GM23338 (cell line): Measurements from ENCODE around the gene TAGLN. TPM values are rescaled to one million over a fixed set of nuclear protein-coding genes. Genes with fewer than 3 reads are reported as not detected.

Experiments used
- ATAC-seq: fragments of 200-7000 bp; cut with Tn5 transposase; 3 replicates; pipeline ENCODE4 v1.9.1; 2020
- DNase-seq: peaks from one replicate; pipeline ENCODE4 v3.0.0-alpha.2; 2015; ENCODE audit warnings: low spot score
- H2AFZ ChIP-seq: fragments of 200-600 bp; sonication (generic); 2 replicates; pipeline ENCODE4 v1.8.0; 2016; ENCODE audit warnings: antibody characterized with exemption, mild to moderate bottlenecking, moderate library complexity
- H3F3A ChIP-seq: fragments of 200-600 bp; sonication (generic); replicated peaks from 2 replicates; pipeline ENCODE4 v1.8.0; 2017; ENCODE audit warnings: antibody characterized with exemption, mixed run types, low read depth
- H3K27ac ChIP-seq: fragments of 200-600 bp; sonication (generic); 2 replicates; pipeline ENCODE4 v1.6.1; 2016; ENCODE audit warnings: low read depth
- H3K27me3 ChIP-seq: fragments of 200-600 bp; sonication (generic); 2 replicates; pipeline ENCODE4 v1.8.0; 2016; ENCODE audit warnings: mild to moderate bottlenecking, mixed run types, moderate library complexity; ENCODE audit not compliant: insufficient read depth
- H3K36me3 ChIP-seq: fragments of 200-600 bp; sonication (generic); 2 replicates; pipeline ENCODE4 v1.8.0; 2016; ENCODE audit warnings: mild to moderate bottlenecking; ENCODE audit not compliant: insufficient read depth
- H3K4me1 ChIP-seq: fragments of 200-600 bp; sonication (generic); 2 replicates; pipeline ENCODE4 v1.8.0; 2016; ENCODE audit warnings: mild to moderate bottlenecking, moderate library complexity; ENCODE audit not compliant: insufficient read depth
- H3K4me2 ChIP-seq: fragments of 200-600 bp; sonication (generic); 2 replicates; pipeline ENCODE4 v1.7.1; 2017; ENCODE audit warnings: mixed run types
- H3K4me3 ChIP-seq: fragments of 200-600 bp; sonication (generic); 2 replicates; pipeline ENCODE4 v1.6.1; 2016; ENCODE audit warnings: mixed run types
- H3K79me2 ChIP-seq: fragments of 200-600 bp; sonication (generic); replicated peaks from 2 replicates; pipeline ENCODE4 v1.8.0; 2017; ENCODE audit warnings: mild to moderate bottlenecking; ENCODE audit not compliant: insufficient read depth
- H3K9me2 ChIP-seq: fragments of 200-600 bp; sonication (generic); 2 replicates; pipeline ENCODE4 v1.8.0; 2017; ENCODE audit not compliant: insufficient read depth
- H4K20me1 ChIP-seq: fragments of 200-600 bp; sonication (generic); replicated peaks from 2 replicates; pipeline ENCODE4 v1.8.0; 2017; ENCODE audit warnings: mild to moderate bottlenecking; ENCODE audit not compliant: insufficient read depth
- H3K27ac Mint-ChIP-seq: 2 replicates; pipeline ENCODE4 v1.8.0; 2020; ENCODE audit warnings: inconsistent platforms, mild to moderate bottlenecking, moderate library complexity, mixed read lengths
- H3K27me3 Mint-ChIP-seq: 3 replicates; pipeline ENCODE4 v1.8.0; 2022; ENCODE audit warnings: low read depth, mild to moderate bottlenecking, moderate library complexity, mixed read lengths, inconsistent platforms; ENCODE audit not compliant: insufficient read depth, poor library complexity
- H3K36me3 Mint-ChIP-seq: 3 replicates; pipeline ENCODE4 v1.8.0; 2021; ENCODE audit warnings: low read depth, mild to moderate bottlenecking, inconsistent platforms, moderate library complexity, mixed read lengths
- H3K4me1 Mint-ChIP-seq: 3 replicates; pipeline ENCODE4 v1.8.0; 2020; ENCODE audit warnings: mild to moderate bottlenecking, inconsistent platforms, mixed read lengths
- H3K4me3 Mint-ChIP-seq: 3 replicates; pipeline ENCODE4 v1.8.0; 2021; ENCODE audit warnings: moderate library complexity, mild to moderate bottlenecking, inconsistent platforms, mixed read lengths
- H3K9me3 Mint-ChIP-seq: 3 replicates; pipeline ENCODE4 v1.8.0; 2020; ENCODE audit warnings: moderate library complexity, mild to moderate bottlenecking, inconsistent platforms, mixed read lengths
- CREB1 ChIP-seq: fragments of 250-450 bp; sonication (Bioruptor Pico); IDR thresholded peaks from 2 replicates; pipeline ENCODE4 v1.5.0; 2020; ENCODE audit warnings: low read depth, mild to moderate bottlenecking, moderate library complexity
- ETS1 ChIP-seq: IDR thresholded peaks from 2 replicates; pipeline ENCODE4 v1.6.1; 2016; ENCODE audit warnings: antibody characterized with exemption
- JUNB ChIP-seq: IDR thresholded peaks from one replicate; pipeline ENCODE4 v1.6.1; 2016; ENCODE audit warnings: antibody characterized with exemption; ENCODE audit not compliant: unreplicated experiment
- NANOG ChIP-seq: IDR thresholded peaks from 2 replicates; pipeline ENCODE4 v1.6.1; 2016; ENCODE audit warnings: antibody characterized with exemption, borderline replicate concordance
- REST ChIP-seq: IDR thresholded peaks from one replicate; pipeline ENCODE4 v1.6.1; 2018; ENCODE audit warnings: antibody characterized with exemption; ENCODE audit not compliant: unreplicated experiment
- STAT1 ChIP-seq: IDR thresholded peaks from one replicate; pipeline ENCODE4 v1.6.1; 2016; ENCODE audit warnings: antibody characterized with exemption; ENCODE audit not compliant: unreplicated experiment
- ZNF114 ChIP-seq: fragments of 250-450 bp; sonication (Bioruptor Pico); IDR thresholded peaks from 2 replicates; pipeline ENCODE4 v1.5.0; 2020; ENCODE audit warnings: mild to moderate bottlenecking, moderate library complexity
- ZNF331 ChIP-seq: fragments of 250-450 bp; sonication (Bioruptor Pico); IDR thresholded peaks from 2 replicates; pipeline ENCODE4 v1.5.0; 2020; ENCODE audit warnings: low read depth, mild to moderate bottlenecking, moderate library complexity
- polyA plus RNA-seq: library from polyadenylated mRNA; unstranded; fragments of >200 nt; fragmentation: Nextera tagmentation; extraction: Ambion mirVana; gene quantifications from 2 replicates; pipeline ENCODE4 v1.2.1, GENCODE V29; 2016
- total RNA-seq: library from RNA; depleted of rRNA; stranded (reverse); fragments of >200 nt; shearing (Covaris generic); gene quantifications from 2 replicates; pipeline ENCODE4 v1.2.3, GENCODE V29; 2014
- TF ChIP-seq, protein P1 (sequence below), 2 experiments: fragments of 200-600 bp in 1 of 2; sonication (generic) in 1 of 2; conservative IDR thresholded peaks; 2 replicates each; pipeline versions ENCODE4 v1.5.1 to v1.6.1; 2016 to 2017; ENCODE audit warnings: antibody characterized with exemption in 2 of 2, low read depth in 2 of 2, mild to moderate bottlenecking in 2 of 2, moderate library complexity in 1 of 2

The TAGLN gene
- total and polyA plus RNA-seq, 2 experiments from 2014 or later, result 86.8 to 130 TPM

DNA sequence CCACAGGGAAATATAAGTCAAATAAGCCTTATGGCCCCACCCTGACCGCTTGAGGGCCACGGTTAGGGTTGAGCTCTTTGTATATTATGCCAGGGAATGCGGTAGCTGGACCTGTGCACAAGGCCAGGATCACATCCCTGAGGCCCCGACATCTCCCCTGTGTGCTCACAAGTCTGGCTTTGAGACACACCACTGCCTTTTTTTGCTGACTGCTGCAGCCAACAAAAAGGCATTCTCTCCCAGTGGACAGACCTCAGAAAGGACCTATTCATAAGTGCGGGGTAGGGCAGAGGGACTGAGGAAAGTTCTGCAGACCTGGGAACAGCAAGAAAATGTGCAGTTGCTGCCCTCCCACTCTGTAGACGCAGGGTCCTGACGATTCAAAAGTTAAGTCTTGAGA, 24.1 kb upstream of the TAGLN start (continued):
- no peak for TF ChIP-seq STAT1
- TF ChIP-seq CREB1 (CRISPR knock-in tag), result no peak
- TF ChIP-seq, protein P1, sequence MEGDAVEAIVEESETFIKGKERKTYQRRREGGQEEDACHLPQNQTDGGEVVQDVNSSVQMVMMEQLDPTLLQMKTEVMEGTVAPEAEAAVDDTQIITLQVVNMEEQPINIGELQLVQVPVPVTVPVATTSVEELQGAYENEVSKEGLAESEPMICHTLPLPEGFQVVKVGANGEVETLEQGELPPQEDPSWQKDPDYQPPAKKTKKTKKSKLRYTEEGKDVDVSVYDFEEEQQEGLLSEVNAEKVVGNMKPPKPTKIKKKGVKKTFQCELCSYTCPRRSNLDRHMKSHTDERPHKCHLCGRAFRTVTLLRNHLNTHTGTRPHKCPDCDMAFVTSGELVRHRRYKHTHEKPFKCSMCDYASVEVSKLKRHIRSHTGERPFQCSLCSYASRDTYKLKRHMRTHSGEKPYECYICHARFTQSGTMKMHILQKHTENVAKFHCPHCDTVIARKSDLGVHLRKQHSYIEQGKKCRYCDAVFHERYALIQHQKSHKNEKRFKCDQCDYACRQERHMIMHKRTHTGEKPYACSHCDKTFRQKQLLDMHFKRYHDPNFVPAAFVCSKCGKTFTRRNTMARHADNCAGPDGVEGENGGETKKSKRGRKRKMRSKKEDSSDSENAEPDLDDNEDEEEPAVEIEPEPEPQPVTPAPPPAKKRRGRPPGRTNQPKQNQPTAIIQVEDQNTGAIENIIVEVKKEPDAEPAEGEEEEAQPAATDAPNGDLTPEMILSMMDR (conservative IDR thresholded peaks at IDR 0.05; ENCODE audit: low read depth in 2 of 2), result no peak

DNA sequence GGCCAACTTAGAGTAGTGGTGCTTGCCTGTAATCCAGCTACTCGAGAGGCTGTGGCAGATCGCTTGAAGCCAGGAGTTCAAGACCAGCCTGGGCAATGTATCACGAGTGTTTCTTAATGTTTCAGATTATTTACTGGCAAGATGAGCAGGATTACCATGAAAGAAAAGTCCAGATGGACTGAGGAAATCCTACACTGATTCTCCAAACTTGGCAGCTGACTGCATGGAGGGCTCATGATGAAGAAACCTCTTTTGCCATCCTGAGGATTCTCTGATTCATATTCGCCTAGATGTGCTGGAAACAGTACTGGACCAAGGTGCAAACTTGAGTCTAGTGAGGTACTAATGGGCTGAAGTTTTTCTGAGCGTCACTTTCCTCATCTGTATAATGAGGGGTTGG, 23.4 kb upstream of the TAGLN start:
- H3K9me2 ChIP-seq, result no peaks in the 10 kb centered on the region
- H2AFZ ChIP-seq, result no peak overlapping the region
- no peak for TF ChIP-seq ZNF114 (CRISPR knock-in tag)
- TF ChIP-seq REST, result no peak
- TF ChIP-seq STAT1, result no peak
- TF ChIP-seq JUNB, result no peak
- TF ChIP-seq CREB1 (CRISPR knock-in tag), result no peak
- no peak for TF ChIP-seq ETS1
- no peak for TF ChIP-seq ZNF331 (CRISPR knock-in tag)
- TF ChIP-seq, protein P1 (conservative IDR thresholded peaks at IDR 0.05; ENCODE audit: low read depth in 2 of 2), result no peak
- TF ChIP-seq NANOG, result no peak
- Mint-ChIP-seq H3K27ac (no peak overlapping the region), H3K4me3 (no peak overlapping the region), H3K27me3 (peaks cover 8% of the 10 kb centered on the region), H3K4me1 (peaks cover 31% of the 10 kb centered on the region), H3K36me3 (peaks cover 14% of the 10 kb centered on the region), H3K9me3 (no peaks in the 10 kb centered on the region)
- H3K79me2 ChIP-seq, result peaks cover 5% of the 10 kb centered on the region; the same call in 1 of the 2 replicates
- no peak overlapping the region for H3K4me2 ChIP-seq
- ATAC-seq (no peak), DNase-seq (no peak)
- 0 out of 2 replicates have a peak, but pooled peaks cover 5% of the 10 kb centered on the region for H3K36me3 ChIP-seq
- H3K4me1 ChIP-seq, result peaks cover 21% of the 10 kb centered on the region
- H3K27ac ChIP-seq, result no peak overlapping the region
- H4K20me1 ChIP-seq, result peaks cover 5% of the 10 kb centered on the region; the same call in 1 of the 2 replicates
- H3F3A ChIP-seq, result peaks cover 33% of the 10 kb centered on the region
- H3K4me3 ChIP-seq, result no peak overlapping the region
- no peaks in the 10 kb centered on the region for H3K27me3 ChIP-seq
